Measurements from ENCODE around the gene RAB11FIP4.

DNA sequence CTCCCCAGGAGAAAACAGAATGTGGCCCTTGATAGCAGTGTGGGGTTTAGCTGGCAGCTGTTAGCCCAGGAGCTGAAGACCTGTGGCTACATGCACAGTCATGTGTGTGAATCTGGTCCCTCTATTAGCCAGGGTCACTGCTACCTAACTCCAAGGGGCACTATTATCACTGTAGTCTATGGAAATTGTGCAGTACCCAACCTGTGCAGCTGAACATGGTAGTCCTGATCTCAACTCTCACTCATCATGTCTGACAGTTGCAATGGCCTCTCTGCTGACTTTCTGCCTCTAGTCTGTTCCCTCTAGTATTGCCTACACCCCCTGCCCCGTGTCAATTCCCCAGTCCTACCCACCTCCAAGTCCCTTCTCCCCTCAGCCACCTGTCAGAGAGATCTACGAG, 67.4 kb downstream of the RAB11FIP4 start:
- TF ChIP-seq, protein P1, sequence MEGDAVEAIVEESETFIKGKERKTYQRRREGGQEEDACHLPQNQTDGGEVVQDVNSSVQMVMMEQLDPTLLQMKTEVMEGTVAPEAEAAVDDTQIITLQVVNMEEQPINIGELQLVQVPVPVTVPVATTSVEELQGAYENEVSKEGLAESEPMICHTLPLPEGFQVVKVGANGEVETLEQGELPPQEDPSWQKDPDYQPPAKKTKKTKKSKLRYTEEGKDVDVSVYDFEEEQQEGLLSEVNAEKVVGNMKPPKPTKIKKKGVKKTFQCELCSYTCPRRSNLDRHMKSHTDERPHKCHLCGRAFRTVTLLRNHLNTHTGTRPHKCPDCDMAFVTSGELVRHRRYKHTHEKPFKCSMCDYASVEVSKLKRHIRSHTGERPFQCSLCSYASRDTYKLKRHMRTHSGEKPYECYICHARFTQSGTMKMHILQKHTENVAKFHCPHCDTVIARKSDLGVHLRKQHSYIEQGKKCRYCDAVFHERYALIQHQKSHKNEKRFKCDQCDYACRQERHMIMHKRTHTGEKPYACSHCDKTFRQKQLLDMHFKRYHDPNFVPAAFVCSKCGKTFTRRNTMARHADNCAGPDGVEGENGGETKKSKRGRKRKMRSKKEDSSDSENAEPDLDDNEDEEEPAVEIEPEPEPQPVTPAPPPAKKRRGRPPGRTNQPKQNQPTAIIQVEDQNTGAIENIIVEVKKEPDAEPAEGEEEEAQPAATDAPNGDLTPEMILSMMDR (IDR thresholded peaks at IDR 0.05): no peak
- no peak for TF ChIP-seq POLR2A (IDR thresholded peaks at IDR 0.05)
